ENCODE measurements around the gene LAD1.

- TF ChIP-seq CTCF (IDR thresholded peaks at IDR 0.05; ENCODE audit: insufficient read depth, low read depth, low read length) (no peak), EZH2 (IDR thresholded peaks at IDR 0.05; ENCODE audit: insufficient read depth, low read length) (no peak)
Measured at GRCh38 chr1:201335901-201336300, 63.2 kb downstream of the LAD1 start.

Measured in astrocyte (in vitro differentiated cells and primary cell).